Measurements from ENCODE around the gene KRT73.
"Not testable (repeated sequence)": the region's sequence is repeated elsewhere in the genome, so short reads cannot be mapped to it uniquely, and the experiment has no call there.

KRT73 gene

GRCh38 chr12:52601671-52602070 lies 16.7 kb downstream of the KRT73 start:
- Histone ChIP-seq H3K4me3 (ENCODE audit: low read length) (no peak overlapping the region), H3K36me3 (ENCODE audit: control insufficient read depth, insufficient read depth, low read length) (no peaks in the 10 kb centered on the region), H3K9me3 (ENCODE audit: control insufficient read depth, insufficient read depth, low read length) (no peaks in the 10 kb centered on the region), H3K27ac (ENCODE audit: low read length) (no peak overlapping the region), H3K4me1 (ENCODE audit: control insufficient read depth, insufficient read depth, low read length) (no peaks in the 10 kb centered on the region), H3K27me3 (ENCODE audit: control insufficient read depth, insufficient read depth, low read length) (no peaks in the 10 kb centered on the region)
- no peak for DNase-seq (ENCODE audit: low read depth, low spot score)
- no CpG with 5 or more reads among the region's 4 CpGs for WGBS (ENCODE audit: insufficient coverage, insufficient read length)

GRCh38 chr12:52600941-52601481 lies 17.3 kb downstream of the KRT73 start, which contains the start of gene KRT72:
KRT72 (minus strand) TSS chr12:52601463; CDS start chr12:52601452, 11 bp downstream.
- H3K4me3 ChIP-seq (ENCODE audit: low read length): no peak within 1 kb of the TSS
- H3K36me3 ChIP-seq (ENCODE audit: control insufficient read depth, insufficient read depth, low read length): no peaks in the 10 kb centered on the region
- no peaks in the 10 kb centered on the region for H3K9me3 ChIP-seq (ENCODE audit: control insufficient read depth, insufficient read depth, low read length)
- WGBS (ENCODE audit: insufficient coverage, insufficient read length): no CpG with 5 or more reads among the region's 48 CpGs
- no peak within 1 kb of the TSS for H3K27ac ChIP-seq (ENCODE audit: low read length)
- no peak for DNase-seq (ENCODE audit: low read depth, low spot score)
- H3K27me3 ChIP-seq (ENCODE audit: control insufficient read depth, insufficient read depth, low read length): no peaks in the 10 kb centered on the region
- no peaks in the 10 kb centered on the region for H3K4me1 ChIP-seq (ENCODE audit: control insufficient read depth, insufficient read depth, low read length)

GRCh38 chr12:52600475-52600874 lies 17.9 kb downstream of the KRT73 start:
- no peak overlapping the region for H3K4me3 ChIP-seq (ENCODE audit: low read length)
- H3K9me3 ChIP-seq (ENCODE audit: control insufficient read depth, insufficient read depth, low read length): no peaks in the 10 kb centered on the region
- no peaks in the 10 kb centered on the region for H3K27me3 ChIP-seq (ENCODE audit: control insufficient read depth, insufficient read depth, low read length)
- no peaks in the 10 kb centered on the region for H3K36me3 ChIP-seq (ENCODE audit: control insufficient read depth, insufficient read depth, low read length)
- H3K27ac ChIP-seq (ENCODE audit: low read length): no peak overlapping the region
- WGBS (ENCODE audit: insufficient coverage, insufficient read length): no CpG with 5 or more reads among the region's 12 CpGs
- H3K4me1 ChIP-seq (ENCODE audit: control insufficient read depth, insufficient read depth, low read length): no peaks in the 10 kb centered on the region
- no peak for DNase-seq (ENCODE audit: low read depth, low spot score)

GRCh38 chr12:52600071-52600470 lies 18.3 kb downstream of the KRT73 start:
- no CpG with 5 or more reads among the region's 2 CpGs for WGBS (ENCODE audit: insufficient coverage, insufficient read length)
- H3K9me3 ChIP-seq (ENCODE audit: control insufficient read depth, insufficient read depth, low read length): no peaks in the 10 kb centered on the region
- no peaks in the 10 kb centered on the region for H3K27me3 ChIP-seq (ENCODE audit: control insufficient read depth, insufficient read depth, low read length)
- no peak for DNase-seq (ENCODE audit: low read depth, low spot score)
- no peak overlapping the region for H3K4me3 ChIP-seq (ENCODE audit: low read length)
- H3K4me1 ChIP-seq (ENCODE audit: control insufficient read depth, insufficient read depth, low read length): no peaks in the 10 kb centered on the region
- no peaks in the 10 kb centered on the region for H3K36me3 ChIP-seq (ENCODE audit: control insufficient read depth, insufficient read depth, low read length)
- H3K27ac ChIP-seq (ENCODE audit: low read length): no peak overlapping the region

GRCh38 chr12:52598966-52599365 lies 19.4 kb downstream of the KRT73 start:
- no CpG with 5 or more reads among the region's 5 CpGs for WGBS (ENCODE audit: insufficient coverage, insufficient read length)
- Histone ChIP-seq H3K27me3 (ENCODE audit: control insufficient read depth, insufficient read depth, low read length) (no peaks in the 10 kb centered on the region), H3K4me3 (ENCODE audit: low read length) (no peak overlapping the region)

GRCh38 chr12:52594237-52594636 lies 24.1 kb downstream of the KRT73 start:
- H3K27me3 ChIP-seq (ENCODE audit: control insufficient read depth, insufficient read depth, low read length); H3K4me1 ChIP-seq (ENCODE audit: control insufficient read depth, insufficient read depth, low read length); H3K36me3 ChIP-seq (ENCODE audit: control insufficient read depth, insufficient read depth, low read length); H3K27ac ChIP-seq (ENCODE audit: low read length); H3K9me3 ChIP-seq (ENCODE audit: control insufficient read depth, insufficient read depth, low read length); H3K4me3 ChIP-seq (ENCODE audit: low read length); DNase-seq (ENCODE audit: low read depth, low spot score): not testable (repeated sequence)
- WGBS (ENCODE audit: insufficient coverage, insufficient read length): no CpG with 5 or more reads among the region's 4 CpGs

More at GRCh38 chr12:52598966-52599365, 19.4 kb downstream of the KRT73 start:
- H3K9me3 ChIP-seq (ENCODE audit: control insufficient read depth, insufficient read depth, low read length): no peaks in the 10 kb centered on the region
- no peaks in the 10 kb centered on the region for H3K36me3 ChIP-seq (ENCODE audit: control insufficient read depth, insufficient read depth, low read length)
- no peaks in the 10 kb centered on the region for H3K4me1 ChIP-seq (ENCODE audit: control insufficient read depth, insufficient read depth, low read length)
- H3K27ac ChIP-seq (ENCODE audit: low read length): no peak overlapping the region
- no peak for DNase-seq (ENCODE audit: low read depth, low spot score)

- Histone ChIP-seq H3K36me3 (ENCODE audit: control insufficient read depth, insufficient read depth, low read length) (no peaks in the 10 kb centered on the region), H3K4me3 (ENCODE audit: low read length) (no peak overlapping the region), H3K27ac (ENCODE audit: low read length) (no peak overlapping the region), H3K4me1 (ENCODE audit: control insufficient read depth, insufficient read depth, low read length) (no peaks in the 10 kb centered on the region), H3K27me3 (ENCODE audit: control insufficient read depth, insufficient read depth, low read length) (no peaks in the 10 kb centered on the region), H3K9me3 (ENCODE audit: control insufficient read depth, insufficient read depth, low read length) (no peaks in the 10 kb centered on the region)
- no CpG with 5 or more reads among the region's 11 CpGs for WGBS (ENCODE audit: insufficient coverage, insufficient read length)
- no peak for DNase-seq (ENCODE audit: low read depth, low spot score)
Measured at GRCh38 chr12:52591521-52591920, 26.8 kb downstream of the KRT73 start.

GRCh38 chr12:52590021-52590420 lies 28.3 kb downstream of the KRT73 start:
- WGBS (ENCODE audit: insufficient coverage, insufficient read length): no CpG with 5 or more reads among the region's 6 CpGs
- Histone ChIP-seq H3K36me3 (ENCODE audit: control insufficient read depth, insufficient read depth, low read length) (no peaks in the 10 kb centered on the region), H3K9me3 (ENCODE audit: control insufficient read depth, insufficient read depth, low read length) (no peaks in the 10 kb centered on the region), H3K27me3 (ENCODE audit: control insufficient read depth, insufficient read depth, low read length) (no peaks in the 10 kb centered on the region), H3K4me1 (ENCODE audit: control insufficient read depth, insufficient read depth, low read length) (no peaks in the 10 kb centered on the region), H3K27ac (ENCODE audit: low read length) (no peak overlapping the region), H3K4me3 (ENCODE audit: low read length) (no peak overlapping the region)
- no peak for DNase-seq (ENCODE audit: low read depth, low spot score)

- Histone ChIP-seq H3K4me3 (ENCODE audit: low read length) (no peak overlapping the region), H3K27ac (ENCODE audit: low read length) (no peak overlapping the region), H3K9me3 (ENCODE audit: control insufficient read depth, insufficient read depth, low read length) (no peaks in the 10 kb centered on the region), H3K36me3 (ENCODE audit: control insufficient read depth, insufficient read depth, low read length) (no peaks in the 10 kb centered on the region), H3K4me1 (ENCODE audit: control insufficient read depth, insufficient read depth, low read length) (no peaks in the 10 kb centered on the region), H3K27me3 (ENCODE audit: control insufficient read depth, insufficient read depth, low read length) (no peaks in the 10 kb centered on the region)
- whole genome bisulfite sequencing (ENCODE audit: insufficient coverage, insufficient read length): no CpG with 5 or more reads among the region's 17 CpGs
- no peak for DNase-seq (ENCODE audit: low read depth, low spot score)
Measured at GRCh38 chr12:52587563-52587962, 30.8 kb downstream of the KRT73 start.

GRCh38 chr12:52585946-52586345 lies 32.4 kb downstream of the KRT73 start:
- H3K4me1 ChIP-seq (ENCODE audit: control insufficient read depth, insufficient read depth, low read length): no peaks in the 10 kb centered on the region
- H3K36me3 ChIP-seq (ENCODE audit: control insufficient read depth, insufficient read depth, low read length): no peaks in the 10 kb centered on the region
- no peak overlapping the region for H3K4me3 ChIP-seq (ENCODE audit: low read length)
- H3K27me3 ChIP-seq (ENCODE audit: control insufficient read depth, insufficient read depth, low read length): no peaks in the 10 kb centered on the region
- no peak for DNase-seq (ENCODE audit: low read depth, low spot score)
- H3K9me3 ChIP-seq (ENCODE audit: control insufficient read depth, insufficient read depth, low read length): no peaks in the 10 kb centered on the region
- H3K27ac ChIP-seq (ENCODE audit: low read length): no peak overlapping the region
- no CpG with 5 or more reads among the region's 9 CpGs for WGBS (ENCODE audit: insufficient coverage, insufficient read length)

- H3K27ac ChIP-seq (ENCODE audit: low read length): no peak overlapping the region
- no peaks in the 10 kb centered on the region for H3K36me3 ChIP-seq (ENCODE audit: control insufficient read depth, insufficient read depth, low read length)
- WGBS (ENCODE audit: insufficient coverage, insufficient read length): no CpG with 5 or more reads among the region's 3 CpGs
- no peaks in the 10 kb centered on the region for H3K4me1 ChIP-seq (ENCODE audit: control insufficient read depth, insufficient read depth, low read length)
- no peak overlapping the region for H3K4me3 ChIP-seq (ENCODE audit: low read length)
- H3K9me3 ChIP-seq (ENCODE audit: control insufficient read depth, insufficient read depth, low read length): no peaks in the 10 kb centered on the region
- DNase-seq (ENCODE audit: low read depth, low spot score): no peak
- no peaks in the 10 kb centered on the region for H3K27me3 ChIP-seq (ENCODE audit: control insufficient read depth, insufficient read depth, low read length)
Measured at GRCh38 chr12:52585066-52585465, 33.3 kb downstream of the KRT73 start.

Data from iPS DF 6.9 (cell line).